SK-N-MC (cell line): ENCODE data around the gene MX2.

Source experiments
- EZH2 ChIP-seq: fragments of 200-600 bp; sonication (generic); IDR thresholded peaks from one replicate; pipeline ENCODE4 v1.6.1; 2017; ENCODE audit warnings: antibody characterized with exemption
- FOXP2 ChIP-seq: optimal IDR thresholded peaks from 2 replicates; pipeline ENCODE3; 2011; ENCODE audit warnings: mild to moderate bottlenecking, moderate library complexity; ENCODE audit not compliant: insufficient read depth; ENCODE audit errors: extremely low read length, control extremely low read depth
- POLR2AphosphoS5 ChIP-seq: IDR thresholded peaks from 2 replicates; pipeline ENCODE4 v1.6.1; 2012; ENCODE audit warnings: mild to moderate bottlenecking, low read depth, low read length, borderline replicate concordance

DNA sequence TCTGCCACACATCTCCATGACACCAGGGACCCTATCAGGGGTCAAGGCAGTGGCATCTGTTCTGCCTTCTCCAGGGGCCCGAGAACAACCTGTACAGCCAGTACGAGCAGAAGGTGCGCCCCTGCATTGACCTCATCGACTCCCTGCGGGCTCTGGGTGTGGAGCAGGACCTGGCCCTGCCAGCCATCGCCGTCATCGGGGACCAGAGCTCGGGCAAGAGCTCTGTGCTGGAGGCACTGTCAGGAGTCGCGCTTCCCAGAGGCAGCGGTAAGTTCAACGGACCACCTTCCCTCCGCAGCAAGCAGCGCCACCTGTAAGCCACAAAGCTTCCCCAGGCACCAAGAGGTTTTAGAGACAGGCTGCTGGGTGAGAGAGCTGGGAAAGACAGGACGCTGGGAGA is 15.9 kb downstream of the MX2 start:
- TF ChIP-seq POLR2AphosphoS5 (no peak), EZH2 (no peak), FOXP2 (no peak)
